Endodermal cell (in vitro differentiated cells): ENCODE measurements around the gene SLC9A3. TPM values are rescaled to one million over a fixed set of nuclear protein-coding genes. Genes with fewer than 3 reads are reported as not detected.
"Not testable (repeated sequence)": the region's sequence is repeated elsewhere in the genome, so short reads cannot be mapped to it uniquely, and the experiment has no call there.

Experiments
- DNase-seq: peaks from one replicate; pipeline ENCODE4 v3.0.0-alpha.2; 2017
- H3K27ac ChIP-seq: 2 replicates; pipeline ENCODE4 v1.5.1; 2013; ENCODE audit warnings: mild to moderate bottlenecking, low read depth, low read length, moderate library complexity
- H3K27me3 ChIP-seq: 2 replicates; pipeline ENCODE4 v1.6.1; 2013; ENCODE audit warnings: mild to moderate bottlenecking, low read length, moderate library complexity; ENCODE audit not compliant: insufficient read depth, control insufficient read depth, poor library complexity, severe bottlenecking
- H3K36me3 ChIP-seq: 2 replicates; pipeline ENCODE4 v1.7.0; 2013; ENCODE audit warnings: mild to moderate bottlenecking, low read length, moderate library complexity; ENCODE audit not compliant: control insufficient read depth, insufficient read depth
- H3K4me1 ChIP-seq: one replicate; pipeline ENCODE4 v1.7.0; 2013; ENCODE audit warnings: low read length; ENCODE audit not compliant: control insufficient read depth, insufficient read depth
- H3K4me3 ChIP-seq: 2 replicates; pipeline ENCODE4 v1.5.1; 2013; ENCODE audit warnings: mild to moderate bottlenecking, low read length, moderate library complexity
- H3K9ac ChIP-seq: 2 replicates; pipeline ENCODE4 v1.6.1; 2013; ENCODE audit warnings: mild to moderate bottlenecking, low read length, moderate library complexity; ENCODE audit not compliant: poor library complexity, severe bottlenecking; ENCODE audit errors: extremely low read depth
- H3K9me3 ChIP-seq: 2 replicates; pipeline ENCODE4 v1.6.1; 2013; ENCODE audit warnings: mild to moderate bottlenecking, low read length, moderate library complexity; ENCODE audit not compliant: control insufficient read depth
- H3K27ac Mint-ChIP-seq: 2 replicates; pipeline ENCODE4 v1.8.0; 2020; ENCODE audit warnings: mixed read lengths
- H3K27me3 Mint-ChIP-seq: 2 replicates; pipeline ENCODE4 v1.8.0; 2021; ENCODE audit warnings: mild to moderate bottlenecking, mixed read lengths; ENCODE audit not compliant: insufficient read depth
- H3K36me3 Mint-ChIP-seq: 2 replicates; pipeline ENCODE4 v1.8.0; 2020; ENCODE audit warnings: low read depth, mixed read lengths
- H3K4me1 Mint-ChIP-seq: 2 replicates; pipeline ENCODE4 v1.8.0; 2020; ENCODE audit warnings: mixed read lengths
- H3K4me3 Mint-ChIP-seq: 2 replicates; pipeline ENCODE4 v1.8.0; 2020; ENCODE audit warnings: mild to moderate bottlenecking, moderate library complexity, mixed read lengths
- H3K9me3 Mint-ChIP-seq: 2 replicates; pipeline ENCODE4 v1.8.0; 2020; ENCODE audit warnings: mild to moderate bottlenecking, mixed read lengths
- WGBS, 2 experiments: methylation state at CpG; one replicate each; pipeline versions ENCODE4 v1.1.5 to v1.1.7; 2013; ENCODE audit warnings: missing lambda C conversion rate in 2 of 2, mixed read lengths in 1 of 2; ENCODE audit not compliant: insufficient coverage in 1 of 2, insufficient read length in 1 of 2; 5-methylcytosine and 5-hydroxymethylcytosine counted together
- total RNA-seq, 2 donors: library from RNA; stranded (reverse); fragmentation: NEBNext Ultra II Directional in 1 of 2; extraction: Animal tissue kit (Norgen Biotek cat#: 25700) in 1 of 2; gene quantifications; 2 replicates in 1 of 2; 3 replicates in 1 of 2; pipeline ENCODE4 v1.2.1, GENCODE V29; 2021
- TF ChIP-seq, protein P1 (sequence below): fragments of 200-600 bp; sonication (generic); conservative IDR thresholded peaks from 2 replicates; pipeline ENCODE4 v1.5.0; 2021; ENCODE audit warnings: antibody characterized with exemption, mild to moderate bottlenecking

Gene SLC9A3
- total RNA-seq, 2 donors from 2014 or later, result 1.3 to 1.5 TPM

DNA sequence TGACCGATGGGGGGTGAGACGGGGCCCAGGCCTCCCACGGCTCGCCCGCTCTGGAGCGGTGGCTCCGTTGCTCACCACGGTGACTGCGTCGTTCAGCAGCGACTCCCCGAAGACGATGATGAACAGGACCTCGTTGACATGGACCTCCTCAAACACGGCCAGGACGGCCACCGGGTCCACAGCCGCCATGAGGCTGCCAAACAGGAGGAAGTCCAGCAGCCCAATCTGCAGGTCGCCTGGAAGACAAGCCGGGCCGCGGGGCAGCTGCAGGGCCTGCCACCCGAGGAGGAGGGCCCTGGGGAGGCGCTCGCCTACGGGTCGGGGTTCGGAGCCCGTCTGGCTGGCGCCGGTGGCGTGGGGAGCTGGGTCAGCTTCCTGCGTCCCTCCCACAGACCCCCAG, 36.0 kb downstream of the SLC9A3 start:
- Histone ChIP-seq H3K9ac (no peak overlapping the region), H3K27me3 (no peaks in the 10 kb centered on the region), H3K9me3 (no peaks in the 10 kb centered on the region), H3K4me1 (no peaks in the 10 kb centered on the region), H3K27ac (no peak overlapping the region), H3K4me3 (no peak overlapping the region), H3K36me3 (no peaks in the 10 kb centered on the region)
- DNase-seq, result no peak
- H3K4me3 Mint-ChIP-seq, result no peak overlapping the region
- peaks cover 3% of the 10 kb centered on the region for H3K4me1 Mint-ChIP-seq
- 91 to 95% methylated on average over 14 to 33 of the region's 33 CpGs for WGBS, 2 experiments
- H3K36me3 Mint-ChIP-seq, result no peaks in the 10 kb centered on the region
- no peak overlapping the region for H3K27ac Mint-ChIP-seq
- peaks cover 5% of the 10 kb centered on the region for H3K27me3 Mint-ChIP-seq
- H3K9me3 Mint-ChIP-seq, result no peaks in the 10 kb centered on the region
- TF ChIP-seq, protein P1, sequence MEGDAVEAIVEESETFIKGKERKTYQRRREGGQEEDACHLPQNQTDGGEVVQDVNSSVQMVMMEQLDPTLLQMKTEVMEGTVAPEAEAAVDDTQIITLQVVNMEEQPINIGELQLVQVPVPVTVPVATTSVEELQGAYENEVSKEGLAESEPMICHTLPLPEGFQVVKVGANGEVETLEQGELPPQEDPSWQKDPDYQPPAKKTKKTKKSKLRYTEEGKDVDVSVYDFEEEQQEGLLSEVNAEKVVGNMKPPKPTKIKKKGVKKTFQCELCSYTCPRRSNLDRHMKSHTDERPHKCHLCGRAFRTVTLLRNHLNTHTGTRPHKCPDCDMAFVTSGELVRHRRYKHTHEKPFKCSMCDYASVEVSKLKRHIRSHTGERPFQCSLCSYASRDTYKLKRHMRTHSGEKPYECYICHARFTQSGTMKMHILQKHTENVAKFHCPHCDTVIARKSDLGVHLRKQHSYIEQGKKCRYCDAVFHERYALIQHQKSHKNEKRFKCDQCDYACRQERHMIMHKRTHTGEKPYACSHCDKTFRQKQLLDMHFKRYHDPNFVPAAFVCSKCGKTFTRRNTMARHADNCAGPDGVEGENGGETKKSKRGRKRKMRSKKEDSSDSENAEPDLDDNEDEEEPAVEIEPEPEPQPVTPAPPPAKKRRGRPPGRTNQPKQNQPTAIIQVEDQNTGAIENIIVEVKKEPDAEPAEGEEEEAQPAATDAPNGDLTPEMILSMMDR, result no peak

DNA sequence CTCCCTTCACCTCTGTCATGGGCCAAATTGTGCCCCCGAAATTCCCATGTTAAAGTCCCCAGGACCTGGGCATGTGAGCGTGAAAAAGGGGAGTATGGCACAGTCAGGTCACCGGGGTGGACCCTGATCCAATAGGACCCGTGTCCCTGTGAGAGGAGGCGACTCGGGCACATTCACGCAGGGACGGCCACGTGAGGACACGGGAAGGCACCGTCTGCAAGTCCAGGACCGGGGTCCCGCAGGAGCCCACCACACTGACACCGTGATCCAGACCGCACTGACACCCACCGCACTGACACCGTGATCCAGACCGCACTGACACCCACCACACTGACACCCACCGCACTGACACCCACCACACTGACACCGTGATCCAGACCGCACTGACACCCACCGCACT, 37.7 kb downstream of the SLC9A3 start:
- H3K4me3 ChIP-seq, H3K36me3 ChIP-seq, H3K36me3 Mint-ChIP-seq, H3K9ac ChIP-seq, H3K4me1 Mint-ChIP-seq, H3K9me3 Mint-ChIP-seq, H3K27ac ChIP-seq, H3K4me1 ChIP-seq, H3K27me3 ChIP-seq, H3K27ac Mint-ChIP-seq, H3K9me3 ChIP-seq, DNase-seq, H3K4me3 Mint-ChIP-seq, H3K27me3 Mint-ChIP-seq: not testable (repeated sequence)
- 90 to 93% methylated on average over 10 to 15 of the region's 22 CpGs for WGBS, 2 experiments

DNA sequence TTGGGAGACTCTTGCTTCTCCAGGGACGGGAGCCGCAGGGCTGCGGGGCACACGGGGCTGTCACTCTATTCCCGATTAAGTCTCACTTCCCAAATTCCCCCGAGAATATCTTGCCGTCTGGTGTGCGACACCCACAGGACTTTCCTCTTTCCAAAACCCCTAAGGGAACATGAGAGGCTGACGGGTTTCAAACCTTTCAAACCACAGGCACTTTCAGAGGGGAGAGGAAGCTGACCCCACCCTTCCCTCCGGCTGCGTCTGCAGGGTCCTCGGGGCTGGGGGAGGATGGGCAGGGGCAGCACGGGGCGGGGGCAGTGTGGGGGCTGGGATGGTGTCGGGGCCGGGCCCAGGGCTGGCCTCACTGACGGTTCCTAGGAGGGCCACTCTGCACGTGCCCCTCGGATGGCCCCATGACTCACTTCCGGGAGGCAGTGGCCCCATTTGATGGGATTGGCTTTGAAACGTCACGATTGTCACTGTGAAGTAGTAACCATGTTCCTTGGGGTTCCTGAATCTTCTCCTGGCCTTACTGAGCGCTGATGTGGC, 38.2 kb downstream of the SLC9A3 start:
- DNase-seq, result no peak
- Mint-ChIP-seq H3K4me3 (no peak overlapping the region), H3K27ac (no peak overlapping the region), H3K4me1 (peaks cover 3% of the 10 kb centered on the region), H3K36me3 (no peaks in the 10 kb centered on the region), H3K27me3 (peaks cover 3% of the 10 kb centered on the region), H3K9me3 (no peaks in the 10 kb centered on the region)
- H3K4me3 ChIP-seq, result no peak overlapping the region
- H3K9me3 ChIP-seq, result no peaks in the 10 kb centered on the region
- no peaks in the 10 kb centered on the region for H3K36me3 ChIP-seq
- 74 to 91% methylated on average over 17 to 23 of the region's 23 CpGs for WGBS, 2 experiments
- no peak overlapping the region for H3K9ac ChIP-seq
- TF ChIP-seq, protein P1, result no peak
- no peak overlapping the region for H3K27ac ChIP-seq
- H3K4me1 ChIP-seq, result no peaks in the 10 kb centered on the region
- H3K27me3 ChIP-seq, result no peaks in the 10 kb centered on the region
